ENCODE measurements around the gene TCF15. TPM values are rescaled to one million over a fixed set of nuclear protein-coding genes. Genes with fewer than 3 reads are reported as not detected.

Gene TCF15
- total RNA-seq, 5 donors from 2014 or later (not counting 1 experiment from before 2014, with no cell fraction given), result not detected

DNA sequence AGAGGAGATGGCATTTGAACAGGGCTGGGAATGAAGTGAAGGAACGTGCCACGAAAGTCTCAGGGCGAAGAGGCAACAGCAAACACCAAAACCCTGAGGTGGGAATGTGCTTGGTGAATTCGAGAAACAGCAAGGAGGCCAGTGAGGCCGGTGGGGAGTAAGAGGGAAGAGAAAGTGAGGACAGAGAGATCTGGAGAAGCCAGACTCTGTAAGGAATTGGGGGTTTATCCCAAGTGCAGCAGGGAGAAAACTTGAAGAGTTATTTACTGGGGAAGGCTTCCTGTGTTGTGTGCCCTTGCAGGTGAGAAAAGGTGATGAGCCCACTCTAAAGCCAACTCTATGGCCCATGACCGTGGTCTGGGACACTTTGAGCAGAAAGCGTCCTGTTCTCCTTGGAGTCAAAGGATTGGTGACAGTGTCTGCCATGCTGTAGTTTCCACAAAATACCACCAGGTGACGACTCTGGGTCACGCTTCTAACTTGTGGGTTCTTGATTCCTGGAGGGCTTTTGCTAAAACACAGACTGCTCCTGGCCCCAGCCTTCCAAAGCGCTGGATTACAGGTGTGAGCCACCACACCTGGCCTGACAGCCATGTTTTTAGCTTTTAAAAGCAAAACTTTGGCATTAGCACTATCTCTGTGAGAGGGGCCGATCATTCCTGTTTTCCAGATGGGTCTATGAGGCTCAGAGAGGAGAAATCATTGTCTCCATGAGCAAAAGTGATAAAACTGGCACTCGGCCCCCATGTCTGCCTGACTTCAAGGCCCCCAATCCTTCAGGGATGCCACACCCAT, 48.5 kb downstream of the TCF15 start:
- Histone ChIP-seq H3K9me3 (no peaks in the 10 kb centered on the region), H3K4me3 (ENCODE audit: control insufficient read depth in 1 of 2, extremely low read depth in 1 of 2, low read length in 1 of 2) (no peak overlapping the region), H3K27me3 (replicated peaks in 1 of 2; ENCODE audit: control insufficient read depth in 2 of 2, extremely low read depth in 1 of 2, insufficient read depth in 2 of 2, low read length in 1 of 2) (peaks cover 0 to 23% of the 10 kb centered on the region in 2 experiments), H3K4me1 (ENCODE audit: control insufficient read depth in 1 of 2, extremely low read depth in 1 of 2, insufficient read depth in 2 of 2, low read length in 2 of 2) (no peaks in the 10 kb centered on the region), H3K27ac (ENCODE audit: low read length) (no peak overlapping the region), H3K36me3 (ENCODE audit: control insufficient read depth in 2 of 2, extremely low read depth in 1 of 2, insufficient read depth in 1 of 2, low read length in 1 of 2) (no peaks in the 10 kb centered on the region)
- Mint-ChIP-seq H3K9me3 (no peaks in the 10 kb centered on the region), H3K4me1 (peaks cover 0 to 6% (median 0%) of the 10 kb centered on the region in 3 donors), H3K27ac (no peak overlapping the region), H3K27me3 (peaks cover 11 to 20% of the 10 kb centered on the region in 2 donors), H3K36me3 (no peaks in the 10 kb centered on the region), H3K4me3 (no peak overlapping the region)
- ChIA-PET POLR2A (no interaction called here), CTCF (interaction anchor here in 1 of 2 donors (0.6 kb wide), 1 partner anchor 9 kb away, joined by 4 read pairs; no protein-coding TSS in a partner anchor)
- DNase-seq, result peak in 21 of 35 experiments; percentile 8 to 57 (median 20)
- peak in 3 of 4 experiments; percentile 38 to 58 (median 52) for ATAC-seq (replicated peaks in 1 of 4)
- WGBS (ENCODE audit: insufficient coverage), result 35% methylated on average over 10 of the region's 12 CpGs

DNA sequence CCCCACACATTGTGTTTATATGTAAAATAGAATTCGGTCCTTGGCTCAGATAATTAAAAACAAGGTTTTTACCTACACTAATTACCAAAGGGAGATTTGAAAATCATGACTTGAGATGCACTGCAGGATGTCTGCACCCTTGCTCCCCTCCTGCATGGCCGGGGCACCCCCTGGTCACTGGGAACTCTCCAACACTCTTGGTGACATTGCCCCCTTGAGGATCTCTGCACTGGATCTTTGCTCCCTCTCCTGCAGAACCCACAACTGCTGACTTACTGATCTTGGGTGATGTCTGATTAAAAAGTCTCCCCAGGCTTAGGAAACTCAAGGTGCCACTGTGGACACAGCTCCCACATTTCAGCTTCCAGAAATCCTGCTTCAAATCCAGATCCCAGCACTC, 49.4 kb downstream of the TCF15 start:
- Histone ChIP-seq H3K36me3 (ENCODE audit: control insufficient read depth in 2 of 2, extremely low read depth in 1 of 2, insufficient read depth in 1 of 2, low read length in 1 of 2) (no peaks in the 10 kb centered on the region), H3K4me1 (ENCODE audit: control insufficient read depth in 1 of 2, extremely low read depth in 1 of 2, insufficient read depth in 2 of 2, low read length in 2 of 2) (no peaks in the 10 kb centered on the region), H3K4me3 (ENCODE audit: control insufficient read depth in 1 of 2, extremely low read depth in 1 of 2, low read length in 1 of 2) (no peak overlapping the region), H3K27me3 (replicated peaks in 1 of 2; ENCODE audit: control insufficient read depth in 2 of 2, extremely low read depth in 1 of 2, insufficient read depth in 2 of 2, low read length in 1 of 2) (peaks cover 0 to 23% of the 10 kb centered on the region in 2 experiments), H3K27ac (ENCODE audit: low read length) (no peak overlapping the region), H3K9me3 (no peaks in the 10 kb centered on the region)
- Mint-ChIP-seq H3K36me3 (no peaks in the 10 kb centered on the region), H3K27me3 (peaks cover 15 to 21% of the 10 kb centered on the region in 2 donors), H3K9me3 (no peaks in the 10 kb centered on the region), H3K27ac (no peak overlapping the region), H3K4me3 (no peak overlapping the region), H3K4me1 (peaks cover 0 to 6% (median 0%) of the 10 kb centered on the region in 3 donors)
- ATAC-seq (replicated peaks in 1 of 4) (no peak), DNase-seq (no peak)
- WGBS (ENCODE audit: insufficient coverage), result no CpG with 5 or more reads among the region's 2 CpGs
- CTCF ChIA-PET, result interaction anchor here in 1 of 2 donors (0.6 kb wide), 1 partner anchor 63 kb away, joined by 4 read pairs; no protein-coding TSS in a partner anchor
- POLR2A ChIA-PET, result no interaction called here

DNA sequence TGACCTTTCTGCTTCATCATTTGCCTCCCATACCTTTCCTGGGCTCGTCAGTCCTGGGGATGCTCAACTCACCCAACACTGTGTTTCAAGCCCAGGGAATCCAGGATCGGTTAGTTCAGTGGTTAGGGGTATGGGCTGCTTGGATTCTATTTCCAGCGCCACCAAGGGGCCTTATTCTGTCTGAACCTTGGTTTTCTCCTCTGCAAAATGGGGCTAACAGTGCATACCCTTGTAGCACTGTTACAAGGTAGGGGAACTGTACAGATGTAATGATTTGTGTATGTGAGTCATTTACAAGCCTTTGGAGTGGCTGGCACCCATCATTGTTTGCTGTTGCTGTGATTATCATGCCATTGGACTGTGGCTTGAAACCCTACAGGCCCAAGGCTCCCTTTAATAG, 52.0 kb downstream of the TCF15 start:
- H3K27me3 Mint-ChIP-seq, result peaks cover 25 to 37% of the 10 kb centered on the region in 2 donors
- POLR2A ChIA-PET, result no interaction called here
- Histone ChIP-seq H3K4me1 (ENCODE audit: control insufficient read depth in 1 of 2, extremely low read depth in 1 of 2, insufficient read depth in 2 of 2, low read length in 2 of 2) (no peaks in the 10 kb centered on the region), H3K4me3 (ENCODE audit: control insufficient read depth in 1 of 2, extremely low read depth in 1 of 2, low read length in 1 of 2) (no peak overlapping the region), H3K27ac (ENCODE audit: low read length) (no peak overlapping the region), H3K36me3 (ENCODE audit: control insufficient read depth in 2 of 2, extremely low read depth in 1 of 2, insufficient read depth in 1 of 2, low read length in 1 of 2) (no peaks in the 10 kb centered on the region), H3K27me3 (replicated peaks in 1 of 2; ENCODE audit: control insufficient read depth in 2 of 2, extremely low read depth in 1 of 2, insufficient read depth in 2 of 2, low read length in 1 of 2) (peaks cover 0 to 24% of the 10 kb centered on the region in 2 experiments), H3K9me3 (no peaks in the 10 kb centered on the region)
- WGBS (ENCODE audit: insufficient coverage), result 100% methylated on average over 1 of the region's 3 CpGs
- ATAC-seq (replicated peaks in 1 of 4), result no peak
- no peaks in the 10 kb centered on the region for H3K36me3 Mint-ChIP-seq
- no peak for DNase-seq
- H3K4me1 Mint-ChIP-seq, result peaks cover 0 to 6% (median 0%) of the 10 kb centered on the region in 3 donors
- no peaks in the 10 kb centered on the region for H3K9me3 Mint-ChIP-seq
- H3K4me3 Mint-ChIP-seq, result no peak overlapping the region
- CTCF ChIA-PET, result no interaction called here
- no peak overlapping the region for H3K27ac Mint-ChIP-seq

DNA sequence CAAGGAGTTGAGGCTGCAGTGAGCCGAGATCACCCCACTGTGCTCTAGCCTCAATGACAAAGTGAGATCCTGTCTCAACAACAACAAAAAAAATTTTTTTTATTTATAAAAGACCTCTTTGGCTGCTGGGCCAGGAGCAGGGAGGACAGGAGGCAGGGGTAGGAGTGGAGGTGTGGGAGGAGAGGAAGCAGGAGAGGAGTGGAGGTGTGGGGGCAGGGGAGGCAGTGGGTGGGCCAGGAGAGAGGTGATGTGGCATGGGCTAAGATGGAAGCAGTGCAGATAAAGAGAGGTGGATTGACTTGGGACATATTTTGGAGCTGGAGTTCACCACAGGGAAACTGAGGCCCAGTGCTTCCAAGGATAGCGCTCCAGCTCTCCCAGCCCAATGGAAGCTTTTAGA, 53.1 kb downstream of the TCF15 start:
- no peaks in the 10 kb centered on the region for H3K9me3 Mint-ChIP-seq
- H3K36me3 ChIP-seq (ENCODE audit: control insufficient read depth in 2 of 2, extremely low read depth in 1 of 2, insufficient read depth in 1 of 2, low read length in 1 of 2), result no peaks in the 10 kb centered on the region
- H3K4me3 ChIP-seq (ENCODE audit: control insufficient read depth in 1 of 2, extremely low read depth in 1 of 2, low read length in 1 of 2), result no peak overlapping the region
- ChIA-PET CTCF (no interaction called here), POLR2A (no interaction called here)
- no peaks in the 10 kb centered on the region for H3K9me3 ChIP-seq
- H3K4me3 Mint-ChIP-seq, result no peak overlapping the region
- no peaks in the 10 kb centered on the region for H3K4me1 ChIP-seq (ENCODE audit: control insufficient read depth in 1 of 2, extremely low read depth in 1 of 2, insufficient read depth in 2 of 2, low read length in 2 of 2)
- no peak overlapping the region for H3K27ac ChIP-seq (ENCODE audit: low read length)
- peaks cover 29 to 42% of the 10 kb centered on the region in 2 donors for H3K27me3 Mint-ChIP-seq
- peaks cover 0 to 27% of the 10 kb centered on the region in 2 experiments for H3K27me3 ChIP-seq (replicated peaks in 1 of 2; ENCODE audit: control insufficient read depth in 2 of 2, extremely low read depth in 1 of 2, insufficient read depth in 2 of 2, low read length in 1 of 2)
- WGBS (ENCODE audit: insufficient coverage), result no CpG with 5 or more reads among the region's 2 CpGs
- H3K27ac Mint-ChIP-seq, result no peak overlapping the region
- DNase-seq (no peak), ATAC-seq (replicated peaks in 1 of 4) (no peak)
- no peaks in the 10 kb centered on the region for H3K36me3 Mint-ChIP-seq
- peaks cover 0 to 6% (median 0%) of the 10 kb centered on the region in 3 donors for H3K4me1 Mint-ChIP-seq

DNA sequence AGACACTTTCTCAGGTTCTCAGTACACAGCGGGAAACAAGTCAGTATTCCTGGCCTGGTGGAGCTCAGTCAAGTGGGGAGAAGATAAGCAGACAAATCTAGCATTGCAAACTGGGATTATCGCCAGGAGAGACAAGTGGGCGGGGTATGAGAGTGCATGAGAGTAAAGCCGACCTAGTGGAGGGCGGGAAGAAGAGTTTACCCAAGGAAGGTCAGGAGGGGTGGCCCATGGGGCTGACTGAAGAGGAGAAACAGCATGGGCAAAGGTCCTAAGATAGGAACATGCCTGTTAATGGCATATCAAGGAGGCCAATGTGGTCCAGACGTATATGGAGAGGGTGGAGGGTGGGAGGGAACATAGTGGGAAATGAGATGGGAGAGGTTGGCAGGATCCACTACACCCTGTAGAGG, 54.1 kb downstream of the TCF15 start:
- ATAC-seq (replicated peaks in 1 of 4), result no peak

More for the DNA sequence above, 54.1 kb downstream of the TCF15 start:
- H3K27me3 ChIP-seq (replicated peaks in 1 of 2; ENCODE audit: control insufficient read depth in 2 of 2, extremely low read depth in 1 of 2, insufficient read depth in 2 of 2, low read length in 1 of 2), result peaks cover 0 to 21% of the 10 kb centered on the region in 2 experiments
- no peak overlapping the region for H3K27ac ChIP-seq (ENCODE audit: low read length)
- H3K27ac Mint-ChIP-seq, result no peak overlapping the region
- ChIA-PET POLR2A (no interaction called here), CTCF (no interaction called here)
- no peaks in the 10 kb centered on the region for H3K4me1 ChIP-seq (ENCODE audit: control insufficient read depth in 1 of 2, extremely low read depth in 1 of 2, insufficient read depth in 2 of 2, low read length in 2 of 2)
- H3K36me3 ChIP-seq (ENCODE audit: control insufficient read depth in 2 of 2, extremely low read depth in 1 of 2, insufficient read depth in 1 of 2, low read length in 1 of 2), result no peaks in the 10 kb centered on the region
- peaks cover 26 to 46% of the 10 kb centered on the region in 2 donors for H3K27me3 Mint-ChIP-seq
- H3K36me3 Mint-ChIP-seq, result no peaks in the 10 kb centered on the region
- no peak overlapping the region for H3K4me3 ChIP-seq (ENCODE audit: control insufficient read depth in 1 of 2, extremely low read depth in 1 of 2, low read length in 1 of 2)
- WGBS (ENCODE audit: insufficient coverage), result 71% methylated on average over 6 of the region's 6 CpGs
- no peaks in the 10 kb centered on the region for H3K9me3 Mint-ChIP-seq
- H3K9me3 ChIP-seq, result no peaks in the 10 kb centered on the region
- no peak overlapping the region for H3K4me3 Mint-ChIP-seq
- no peaks in the 10 kb centered on the region for H3K4me1 Mint-ChIP-seq
- DNase-seq, result no peak
